ENCODE measurements around the gene HHAT.
"Not testable (repeated sequence)": the region's sequence is repeated elsewhere in the genome, so short reads cannot be mapped to it uniquely, and the experiment has no call there.

HHAT gene

DNA sequence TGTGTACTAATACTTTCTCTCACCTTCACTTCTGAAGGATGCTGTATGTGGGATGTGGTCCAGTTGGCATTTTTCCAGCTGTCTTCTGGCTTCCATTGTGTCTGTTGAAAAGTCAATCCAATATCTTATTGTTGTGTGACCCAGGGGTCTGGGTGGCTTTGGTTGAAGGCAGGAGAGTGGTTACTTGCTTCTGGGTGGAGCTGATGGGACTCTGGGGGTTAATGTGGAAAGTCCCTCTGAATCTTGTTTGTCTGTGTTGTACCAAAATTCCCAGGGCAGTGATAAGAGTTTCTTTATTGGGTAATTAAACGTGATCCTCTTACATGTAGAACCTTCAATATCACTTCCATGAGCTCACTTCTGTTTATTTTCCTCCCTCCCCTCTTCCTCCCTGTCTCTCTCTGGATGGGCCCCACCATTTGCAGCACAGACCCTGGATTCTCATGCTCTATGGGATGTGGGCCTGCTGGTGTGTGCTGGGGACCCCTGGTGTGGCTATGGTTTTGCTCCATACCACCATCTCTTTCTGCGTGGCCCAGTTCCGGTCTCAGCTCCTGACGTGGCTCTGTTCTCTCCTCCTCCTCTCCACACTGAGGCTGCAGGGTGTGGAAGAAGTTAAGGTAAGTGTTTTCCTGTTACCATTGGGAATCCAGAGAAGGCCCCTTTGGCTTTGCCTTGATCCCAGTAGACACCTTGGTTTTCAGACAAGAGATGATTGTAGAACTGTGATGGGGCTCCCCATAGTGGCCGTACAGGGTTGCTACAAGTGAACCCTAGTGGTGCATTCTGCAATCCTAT lies 71.5 kb downstream of the HHAT start:
- DNase-seq = peak; percentile 11

DNA sequence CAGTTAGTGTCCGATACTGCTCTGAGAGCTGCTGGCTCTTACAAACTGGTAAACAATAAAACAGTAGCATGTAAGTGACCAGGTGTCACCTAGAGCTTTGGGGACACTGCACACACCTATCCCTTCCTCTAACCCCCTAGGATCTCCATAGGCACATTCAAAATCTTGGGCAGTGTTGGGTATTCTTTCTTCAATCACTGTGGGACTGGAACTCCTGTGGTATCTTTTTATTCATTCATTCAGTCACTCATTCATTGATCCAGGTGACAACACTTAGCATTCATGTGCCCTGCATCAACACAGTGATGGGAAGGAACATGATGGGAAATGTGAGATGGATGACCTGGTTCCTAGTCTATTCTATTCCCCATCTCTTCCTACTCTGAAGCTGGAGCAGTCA lies 73.9 kb downstream of the HHAT start:
- DNase-seq = no peak

DNA sequence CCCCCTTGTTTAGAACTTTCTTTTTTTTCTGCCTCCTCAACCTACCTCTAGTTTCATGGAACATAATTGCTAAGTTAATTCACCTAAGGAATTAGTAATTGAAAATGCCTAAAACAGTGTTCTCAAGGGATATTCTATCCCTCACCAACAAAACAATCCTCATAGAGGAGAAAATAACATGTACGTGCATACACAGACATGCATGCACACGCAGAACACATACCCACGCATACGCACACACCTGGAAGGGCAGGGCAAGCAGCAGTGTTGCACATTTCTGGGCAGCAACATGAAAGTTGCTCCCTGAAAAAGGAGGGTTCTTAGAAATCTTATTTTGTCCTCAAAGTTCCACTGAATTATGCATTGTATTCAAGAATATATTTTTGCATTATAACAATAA lies 76.6 kb downstream of the HHAT start:
- DNase-seq = no peak

DNA sequence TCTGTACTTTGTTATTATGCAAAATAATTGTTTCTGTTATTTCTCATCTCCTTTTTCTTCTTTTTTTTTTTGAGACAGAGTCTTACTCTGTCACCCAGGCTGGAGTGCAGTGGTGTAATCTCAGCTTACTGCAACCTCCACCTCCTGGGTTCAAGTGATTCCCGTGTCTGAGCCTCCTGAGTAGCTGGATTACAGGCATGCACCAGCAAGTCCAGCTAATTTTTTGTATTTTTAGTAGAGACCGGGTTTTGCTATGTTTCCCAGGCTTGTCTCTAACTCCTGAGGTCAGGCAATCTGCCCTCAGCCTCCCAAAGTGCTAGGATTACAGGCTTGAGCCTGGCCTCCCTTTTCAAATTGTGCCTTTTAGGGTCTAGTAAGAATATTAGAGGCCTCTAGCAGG lies 77.6 kb downstream of the HHAT start:
- not testable (repeated sequence) for DNase-seq

GRCh38 chr1:210407207-210407886 lies 78.6 kb downstream of the HHAT start:
- peak; percentile 57 for DNase-seq

DNA sequence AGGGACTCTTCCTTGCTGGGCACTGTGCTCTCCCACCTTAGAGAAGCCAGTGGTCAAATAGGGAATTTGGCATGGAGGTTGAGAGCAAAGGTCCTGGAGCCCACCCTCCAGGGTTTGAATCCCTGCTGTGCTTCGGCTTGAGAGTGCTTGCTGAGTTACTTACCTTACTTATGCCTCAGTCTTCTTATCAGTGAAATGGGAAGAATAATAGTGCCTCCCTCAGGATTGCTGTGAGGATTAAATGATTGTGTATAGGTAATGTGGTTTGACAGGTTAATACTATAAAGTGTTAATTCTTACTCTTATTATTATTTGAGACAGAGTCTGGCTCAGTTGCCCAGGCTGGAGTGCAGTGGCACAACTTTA lies 79.2 kb downstream of the HHAT start:
- no peak for DNase-seq

- DNase-seq = no peak
Measured at GRCh38 chr1:210412240-210412639, 83.5 kb downstream of the HHAT start.

- no peak for DNase-seq
Measured at GRCh38 chr1:210413951-210414350, 85.2 kb downstream of the HHAT start.

DNA sequence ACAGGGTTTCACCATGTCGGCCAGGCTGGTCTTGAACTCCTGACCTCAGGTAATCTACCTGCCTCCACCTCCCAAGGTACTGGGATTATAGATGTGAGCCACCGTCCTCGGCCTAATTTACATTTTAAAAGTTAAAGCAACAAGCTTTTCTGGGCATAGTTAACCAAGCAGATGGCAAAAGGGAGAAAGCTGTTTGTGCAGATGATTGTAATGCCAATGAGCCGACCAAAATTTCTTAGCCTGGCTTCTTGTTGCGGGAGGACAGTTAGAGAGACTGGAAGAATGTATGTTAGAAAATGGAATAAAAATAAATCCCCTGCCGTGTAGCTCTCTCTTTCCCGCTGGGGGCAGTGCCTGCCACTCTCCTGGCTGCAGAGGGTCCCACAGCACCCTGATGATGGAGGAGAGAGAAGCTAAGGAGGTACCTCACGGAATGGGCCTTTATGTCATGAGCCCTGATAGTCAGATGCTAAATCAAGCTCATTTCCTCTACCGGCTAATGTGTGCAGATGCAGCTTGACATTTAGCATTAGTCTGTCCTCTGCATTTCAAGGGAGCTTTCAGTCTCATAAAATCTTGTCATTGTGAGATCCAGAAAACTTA lies 87.2 kb downstream of the HHAT start:
- DNase-seq = no peak

DNA sequence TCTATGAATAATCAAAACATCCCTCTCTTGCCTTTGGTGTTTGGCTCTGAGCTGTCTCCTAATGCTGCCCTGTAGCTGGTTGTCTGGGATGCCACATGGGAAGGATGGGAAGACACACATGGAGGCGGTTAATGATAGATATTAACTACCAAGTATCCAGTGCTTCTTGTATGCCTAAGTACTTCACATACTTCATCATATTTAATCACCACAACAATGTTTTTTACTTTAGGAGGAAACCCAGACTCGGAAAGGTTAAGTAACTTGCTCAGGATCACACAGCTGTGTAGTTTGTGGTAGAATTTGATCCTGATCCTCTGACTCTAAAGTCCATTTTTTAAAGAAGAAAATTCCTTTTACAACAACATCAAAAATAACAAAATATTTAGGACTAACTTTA lies 88.0 kb downstream of the HHAT start:
- DNase-seq = no peak

DNA sequence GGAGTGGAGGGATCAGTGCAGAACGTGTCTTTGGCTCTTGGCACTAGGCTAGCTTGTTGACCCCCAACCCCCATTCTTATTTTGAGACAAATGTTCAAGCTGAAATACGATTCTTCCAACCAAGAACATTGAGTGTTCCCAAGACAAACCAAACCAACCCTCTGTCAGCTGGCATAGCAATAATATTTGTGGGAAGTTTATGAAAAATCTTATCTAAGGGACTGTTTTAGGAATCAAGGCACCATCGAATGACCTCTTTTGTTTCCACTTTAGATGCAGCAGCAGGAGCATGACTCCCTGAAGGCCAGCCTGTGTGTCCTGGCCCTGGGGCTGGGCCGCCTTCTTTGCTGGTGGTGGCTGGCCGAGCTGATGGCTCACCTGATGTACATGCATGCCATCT lies 89.2 kb downstream of the HHAT start:
- no peak for DNase-seq

- no peak for DNase-seq
Measured at GRCh38 chr1:210418863-210419650, 90.4 kb downstream of the HHAT start.

DNA sequence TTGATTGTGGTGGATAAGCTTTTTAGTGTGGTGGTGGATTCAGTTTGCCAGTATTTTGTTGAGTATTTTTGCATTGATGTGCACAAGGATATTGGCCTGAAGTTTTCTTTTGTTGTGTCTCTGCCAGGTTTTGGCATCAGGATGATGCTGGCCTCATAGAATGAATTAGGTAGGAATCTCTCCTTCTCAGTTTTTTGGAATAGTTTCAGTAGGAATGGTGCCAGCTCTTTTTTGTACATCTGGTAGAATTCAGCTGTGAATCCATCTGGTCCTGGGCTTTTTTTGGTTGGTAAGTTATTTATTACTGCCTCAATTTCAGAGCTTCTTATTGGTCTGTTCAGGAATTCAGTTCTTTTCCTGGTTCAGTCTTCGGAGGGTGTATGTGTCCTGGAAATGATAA lies 98.0 kb downstream of the HHAT start:
- DNase-seq = not testable (repeated sequence)

DNA sequence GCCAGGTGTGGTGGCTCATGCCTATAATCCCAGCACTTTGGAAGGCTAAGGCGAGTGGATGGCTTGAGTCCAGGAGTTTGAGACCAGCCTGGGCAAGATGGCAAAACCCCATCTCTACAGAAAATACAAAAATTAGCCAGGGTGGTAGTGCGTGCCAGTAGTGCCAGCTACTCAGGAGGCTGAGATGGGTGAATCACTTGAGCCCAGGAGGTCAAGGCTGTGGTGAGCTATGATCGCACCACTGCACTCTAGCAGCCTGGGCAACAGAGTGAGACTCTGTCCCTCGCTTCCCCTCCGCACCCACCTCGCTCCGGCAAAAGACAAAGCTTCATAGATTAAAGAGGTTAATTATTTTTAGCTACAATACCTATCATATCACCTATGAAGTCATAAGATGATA lies 100.0 kb downstream of the HHAT start:
- no peak for DNase-seq

DNA sequence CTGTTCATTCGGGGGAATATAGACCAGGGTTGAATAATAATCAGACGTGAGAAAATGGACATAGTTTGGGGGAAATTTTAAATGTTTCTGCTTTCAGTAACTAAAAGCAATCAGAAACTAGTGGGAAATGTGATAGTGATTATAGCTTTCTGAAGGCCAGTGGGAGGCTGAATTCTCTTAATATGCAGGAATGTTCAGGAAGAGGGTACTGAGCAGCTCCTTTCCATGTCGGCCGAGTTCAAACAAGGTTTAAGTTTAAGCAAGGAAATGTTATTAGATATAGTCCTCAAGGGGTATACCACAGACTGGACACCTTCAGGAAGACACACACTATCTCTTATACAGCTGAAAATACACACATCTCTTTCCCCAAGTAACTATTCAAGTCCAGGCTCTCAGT lies 105.5 kb downstream of the HHAT start:
- no peak for DNase-seq

GRCh38 chr1:210437111-210437510 lies 108.4 kb downstream of the HHAT start:
- DNase-seq = no peak

- no peak for DNase-seq
Measured at GRCh38 chr1:210437781-210438180, 109.1 kb downstream of the HHAT start.

DNA sequence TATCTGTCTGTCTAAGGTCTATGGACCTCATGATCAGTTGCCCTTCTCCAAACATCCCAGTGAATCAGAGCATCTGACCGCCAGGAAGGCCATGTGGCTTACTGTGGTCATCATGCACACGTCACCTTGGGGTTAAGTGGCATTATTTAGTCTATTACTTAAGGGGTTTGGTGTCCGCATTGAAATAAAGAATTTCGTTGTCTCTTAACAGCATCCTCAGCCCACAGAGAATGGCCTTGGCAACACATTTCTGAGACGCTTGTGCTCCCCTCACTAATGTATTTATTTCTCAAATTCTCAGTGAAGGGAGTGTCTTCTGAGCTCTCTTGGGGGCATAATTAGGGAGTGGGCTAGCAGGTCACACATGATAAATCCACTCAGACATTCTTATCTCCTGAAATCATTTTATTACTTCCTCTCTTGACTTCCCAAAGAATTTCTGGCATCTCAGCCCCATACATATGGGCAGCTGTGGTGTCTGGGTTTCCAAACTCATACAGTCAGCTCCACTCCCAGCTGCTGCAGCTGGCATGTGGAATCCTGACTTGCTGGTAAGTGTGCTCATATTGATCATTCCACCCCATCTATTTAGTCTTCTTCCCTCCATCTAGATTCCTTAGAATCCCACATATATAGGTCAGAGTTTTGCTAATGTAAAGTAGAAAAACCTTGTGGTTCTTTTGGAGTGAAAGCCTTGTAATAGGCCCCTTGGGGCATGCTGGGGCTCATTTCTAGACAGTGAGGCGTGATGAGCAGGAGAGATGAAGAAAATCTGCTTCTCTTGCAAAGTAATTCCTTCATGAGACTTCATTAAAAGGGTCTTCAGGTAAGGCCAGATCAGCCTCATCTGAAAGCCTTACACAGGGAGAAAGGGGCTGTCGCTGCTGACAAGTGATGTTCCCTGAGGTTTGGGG lies 110.5 kb downstream of the HHAT start:
- DNase-seq = no peak

DNA sequence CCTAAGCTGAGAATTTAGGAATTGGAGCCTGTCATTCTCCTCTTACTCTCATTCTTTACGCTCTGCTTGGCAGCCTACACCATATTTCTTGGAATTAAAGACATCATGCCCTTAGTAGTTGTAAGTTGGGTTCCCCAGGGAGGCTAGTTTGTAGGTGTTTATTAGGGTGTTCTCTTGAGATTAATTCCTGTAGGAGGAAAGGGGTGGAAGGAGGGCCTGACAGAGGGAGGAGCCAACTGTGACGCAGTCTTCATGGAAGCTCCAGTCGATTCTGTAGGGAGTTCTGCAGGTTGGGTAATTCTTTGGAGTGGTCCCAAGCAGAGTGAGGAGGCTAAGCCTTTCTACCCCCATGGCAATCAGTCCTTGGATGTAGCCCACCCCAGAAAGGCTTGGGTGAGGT lies 111.4 kb downstream of the HHAT start:
- no peak for DNase-seq

GRCh38 chr1:210441028-210441427 lies 112.3 kb downstream of the HHAT start:
- no peak for DNase-seq

- no peak for DNase-seq
Measured at GRCh38 chr1:210445485-210445884, 116.8 kb downstream of the HHAT start.

GRCh38 chr1:210445931-210446330 lies 117.2 kb downstream of the HHAT start:
- DNase-seq = no peak
